ENCODE measurements around the gene SCARF2. TPM values are rescaled to one million over a fixed set of nuclear protein-coding genes. Genes with fewer than 3 reads are reported as not detected.

Gene SCARF2
- total RNA-seq, 1 experiment from 2014 or later: 1.4 TPM

DNA sequence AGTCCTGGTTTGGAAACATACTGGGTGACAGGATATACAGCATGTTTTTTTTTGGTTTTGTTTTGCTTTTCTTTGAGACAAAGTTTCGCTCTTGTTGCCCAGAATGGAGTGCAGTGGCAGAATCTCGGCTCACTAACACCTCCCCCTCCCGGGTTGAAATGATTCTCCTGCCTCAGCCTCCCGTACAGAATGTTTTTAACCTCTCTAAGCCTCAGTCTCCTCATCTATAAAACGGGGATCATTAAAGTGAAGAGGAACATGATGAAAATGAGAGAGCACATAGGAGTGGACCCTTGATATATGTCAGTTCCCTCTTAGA is 28.1 kb upstream of the SCARF2 start:
- BruUV-seq (replicated peaks): no TSS peak
- Histone ChIP-seq H3K27ac (ENCODE audit: low read depth, low read length, poor library complexity, severe bottlenecking) (no peak overlapping the region), H3K27me3 (replicated peaks; ENCODE audit: insufficient read depth, low read depth, low read length, poor library complexity) (no peaks in the 10 kb centered on the region), H3K4me3 (ENCODE audit: low read depth, low read length, poor library complexity, severe bottlenecking) (no peak overlapping the region), H3K36me3 (ENCODE audit: insufficient read depth, low read length, poor library complexity, severe bottlenecking) (peaks cover 6% of the 10 kb centered on the region), H3K9me3 (ENCODE audit: low read depth, low read length, poor library complexity, severe bottlenecking) (no peaks in the 10 kb centered on the region), H3K4me1 (ENCODE audit: insufficient read depth, low read length, poor library complexity, severe bottlenecking) (no peaks in the 10 kb centered on the region)
- DNase-seq (ENCODE audit: low spot score): no peak
- CTCF ChIA-PET: interaction anchor here (0.7 kb wide), 1 partner anchor 31 kb away, joined by 14 read pairs; no protein-coding TSS in a partner anchor
- POLR2A ChIA-PET (ENCODE audit: low non-redundant PET): no interaction called here
- intact Hi-C loops (cut with micrococcal nuclease; ENCODE audit: unreplicated experiment): no loop called here
- TF ChIP-seq EZH2 (IDR thresholded peaks at IDR 0.05; ENCODE audit: borderline replicate concordance, low read depth, low read length, poor library complexity, severe bottlenecking) (no peak), CTCF (conservative IDR thresholded peaks at IDR 0.05; ENCODE audit: low read depth, low read length) (no peak)

DNA sequence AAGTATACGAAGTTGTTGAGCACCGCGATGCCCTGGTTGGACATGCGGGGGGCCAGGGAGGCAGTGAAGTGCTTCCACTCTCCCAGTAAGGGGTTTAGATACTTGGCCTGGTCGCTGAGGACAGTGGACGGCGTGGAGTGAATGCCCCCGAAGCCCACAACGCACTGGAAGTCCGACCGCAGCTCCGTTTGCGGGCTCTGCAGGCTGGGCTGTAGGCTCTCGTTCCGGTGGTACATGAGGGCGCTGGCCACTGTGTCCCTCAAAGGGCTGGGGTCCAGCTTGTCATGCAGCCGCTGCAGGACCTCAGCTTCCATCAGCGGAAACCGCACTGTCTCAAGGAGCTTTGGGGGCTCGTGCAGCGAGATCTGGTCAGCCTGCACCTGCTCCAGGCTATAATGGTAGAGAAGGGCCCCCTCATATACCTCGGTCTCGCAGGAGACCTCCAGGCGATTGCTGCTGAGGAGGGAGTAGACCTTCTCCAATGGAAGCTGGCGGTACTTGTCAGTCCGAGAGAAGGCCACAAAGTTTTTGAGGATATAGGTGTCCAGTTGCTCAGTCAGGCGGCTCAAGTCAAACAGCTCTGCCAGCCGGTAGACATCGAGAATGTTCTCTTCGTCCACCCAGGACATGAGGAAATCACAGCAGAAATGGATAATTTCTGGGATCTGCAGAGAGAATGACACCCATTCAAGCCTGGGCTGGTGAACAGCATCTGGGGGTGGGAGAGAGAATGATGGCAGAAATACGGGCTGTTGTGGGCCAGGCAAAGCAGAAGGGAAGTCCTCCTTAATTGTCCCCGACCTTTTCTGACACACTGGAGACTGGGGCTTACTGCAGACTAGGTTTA is 27.5 kb upstream of the SCARF2 start:
- Histone ChIP-seq H3K4me1 (ENCODE audit: insufficient read depth, low read length, poor library complexity, severe bottlenecking) (no peaks in the 10 kb centered on the region), H3K27ac (ENCODE audit: low read depth, low read length, poor library complexity, severe bottlenecking) (no peak overlapping the region), H3K4me3 (ENCODE audit: low read depth, low read length, poor library complexity, severe bottlenecking) (no peak overlapping the region), H3K36me3 (ENCODE audit: insufficient read depth, low read length, poor library complexity, severe bottlenecking) (peaks cover 6% of the 10 kb centered on the region), H3K9me3 (ENCODE audit: low read depth, low read length, poor library complexity, severe bottlenecking) (no peaks in the 10 kb centered on the region), H3K27me3 (replicated peaks; ENCODE audit: insufficient read depth, low read depth, low read length, poor library complexity) (no peaks in the 10 kb centered on the region)
- ChIA-PET CTCF (no interaction called here), POLR2A (ENCODE audit: low non-redundant PET) (no interaction called here)
- intact Hi-C loops (cut with micrococcal nuclease; ENCODE audit: unreplicated experiment): no loop called here
- no TSS peak for BruUV-seq (replicated peaks)
- TF ChIP-seq EZH2 (IDR thresholded peaks at IDR 0.05; ENCODE audit: borderline replicate concordance, low read depth, low read length, poor library complexity, severe bottlenecking) (no peak), CTCF (conservative IDR thresholded peaks at IDR 0.05; ENCODE audit: low read depth, low read length) (no peak)
- no peak for DNase-seq (ENCODE audit: low spot score)

- ChIA-PET CTCF (no interaction called here), POLR2A (ENCODE audit: low non-redundant PET) (no interaction called here)
- TF ChIP-seq CTCF (conservative IDR thresholded peaks at IDR 0.05; ENCODE audit: low read depth, low read length): no peak
- no peak for TF ChIP-seq EZH2 (IDR thresholded peaks at IDR 0.05; ENCODE audit: borderline replicate concordance, low read depth, low read length, poor library complexity, severe bottlenecking)
- DNase-seq (ENCODE audit: low spot score): no peak
- no peak overlapping the region for H3K4me3 ChIP-seq (ENCODE audit: low read depth, low read length, poor library complexity, severe bottlenecking)
- no peaks in the 10 kb centered on the region for H3K4me1 ChIP-seq (ENCODE audit: insufficient read depth, low read length, poor library complexity, severe bottlenecking)
- no peaks in the 10 kb centered on the region for H3K27me3 ChIP-seq (replicated peaks; ENCODE audit: insufficient read depth, low read depth, low read length, poor library complexity)
- intact Hi-C loops (cut with micrococcal nuclease; ENCODE audit: unreplicated experiment): no loop called here
- BruUV-seq (replicated peaks): no TSS peak
- peaks cover 6% of the 10 kb centered on the region for H3K36me3 ChIP-seq (ENCODE audit: insufficient read depth, low read length, poor library complexity, severe bottlenecking)
- no peaks in the 10 kb centered on the region for H3K9me3 ChIP-seq (ENCODE audit: low read depth, low read length, poor library complexity, severe bottlenecking)
- no peak overlapping the region for H3K27ac ChIP-seq (ENCODE audit: low read depth, low read length, poor library complexity, severe bottlenecking)
Observed at GRCh38 chr22:20464096-20464614, 26.5 kb upstream of the SCARF2 start.
